OCI-LY3 (cell line): ENCODE data around the gene CSPG5.

ENCODE experiments used
- H2AFZ ChIP-seq: fragments of 200-600, 300-600 bp; shearing (Covaris generic); 2 replicates; pipeline ENCODE4 v1.6.0; 2014; ENCODE audit warnings: antibody characterized with exemption, low read depth, low read length
- H3K27ac ChIP-seq: fragments of 200-600, 300-600 bp; sonication (generic); 2 replicates; pipeline ENCODE4 v1.5.1; 2014; ENCODE audit warnings: mild to moderate bottlenecking, low read length, moderate library complexity, mixed read lengths
- H3K27me3 ChIP-seq: fragments of 200-600, 300-600 bp; sonication (generic); 2 replicates; pipeline ENCODE4 v1.6.1; 2014; ENCODE audit warnings: low read depth, low read length, mixed read lengths
- H3K36me3 ChIP-seq: fragments of 200-600, 300-600 bp; sonication (generic); replicated peaks from 2 replicates; pipeline ENCODE3; 2014; ENCODE audit warnings: low read depth, low read length, mixed read lengths
- H3K4me1 ChIP-seq: fragments of 300-600, 200-600 bp; sonication (generic); 2 replicates; pipeline ENCODE4 v1.6.1; 2014; ENCODE audit warnings: low read length, mixed read lengths
- H3K4me2 ChIP-seq: fragments of 200-600, 300-600 bp; sonication (generic); 2 replicates; pipeline ENCODE4 v1.6.1; 2014; ENCODE audit warnings: low read length, mixed read lengths
- H3K4me3 ChIP-seq: fragments of 300-600, 200-600 bp; sonication (generic); 2 replicates; pipeline ENCODE4 v1.5.1; 2014; ENCODE audit warnings: antibody characterized with exemption, mild to moderate bottlenecking, low read length, moderate library complexity
- H3K79me2 ChIP-seq: fragments of 300-600, 200-600 bp; shearing (Covaris generic); 2 replicates; pipeline ENCODE4 v1.6.1; 2014; ENCODE audit warnings: mild to moderate bottlenecking, low read length, mixed read lengths
- H3K9ac ChIP-seq: fragments of 300-600, 200-600 bp; shearing (Covaris generic); 2 replicates; pipeline ENCODE4 v1.6.0; 2014; ENCODE audit warnings: mild to moderate bottlenecking, low read length, moderate library complexity
- H3K9me3 ChIP-seq: fragments of 200-600, 300-600 bp; shearing (Covaris generic); 2 replicates; pipeline ENCODE4 v1.6.1; 2014; ENCODE audit warnings: low read length, mixed read lengths; ENCODE audit not compliant: insufficient read depth
- H4K20me1 ChIP-seq: fragments of 200-600, 300-600 bp; sonication (generic); 2 replicates; pipeline ENCODE4 v1.6.1; 2016; ENCODE audit warnings: low read length, mixed read lengths; ENCODE audit not compliant: insufficient read depth
- CTCF ChIP-seq: fragments of 200-600, 300-600 bp; sonication (generic); IDR thresholded peaks from 2 replicates; pipeline ENCODE4 v1.5.1; 2014; ENCODE audit warnings: antibody characterized with exemption, low read length, low read depth
- EZH2phosphoT487 ChIP-seq: fragments of 200-600 bp; shearing (Covaris generic); IDR thresholded peaks from 2 replicates; pipeline ENCODE4 v1.6.1; 2018; ENCODE audit warnings: antibody characterized with exemption, mixed run types, low read depth

Gene CSPG5

GRCh38 chr3:47581422-47581821 lies 2.8 kb upstream of the CSPG5 start:
- Histone ChIP-seq H3K4me3 (no peak overlapping the region), H3K4me2 (no peak overlapping the region), H3K9ac (no peak overlapping the region), H4K20me1 (no peaks in the 10 kb centered on the region; the same call in 1 of the 2 replicates), H3K9me3 (no peaks in the 10 kb centered on the region), H3K27ac (no peak overlapping the region), H2AFZ (no peak overlapping the region), H3K27me3 (no peaks in the 10 kb centered on the region), H3K79me2 (no peaks in the 10 kb centered on the region), H3K36me3 (peaks cover 21% of the 10 kb centered on the region), H3K4me1 (no peaks in the 10 kb centered on the region)
- no peak for TF ChIP-seq CTCF
- no peak for TF ChIP-seq EZH2phosphoT487

DNA sequence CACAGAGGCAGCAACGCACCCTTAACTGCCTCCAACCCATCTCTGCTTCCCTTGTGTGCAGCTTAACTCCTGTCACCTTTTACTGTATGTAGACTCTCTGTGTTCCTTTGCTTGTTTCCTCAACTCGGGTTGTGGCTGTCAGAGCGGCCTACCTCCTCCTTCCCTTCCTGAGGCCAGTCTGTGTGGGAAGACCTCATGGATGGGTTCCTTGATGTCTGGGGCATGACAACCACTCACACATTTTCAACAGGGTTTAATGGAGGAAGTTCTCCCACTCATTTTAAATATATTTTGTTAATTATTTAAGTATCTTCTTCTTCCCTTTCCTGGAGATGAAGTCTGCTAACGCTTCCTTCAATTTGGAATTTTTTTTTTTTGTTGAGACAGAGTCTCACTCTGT lies 1.8 kb upstream of the CSPG5 start:
- Histone ChIP-seq H3K9ac (no peak overlapping the region), H3K4me1 (no peaks in the 10 kb centered on the region), H3K9me3 (no peaks in the 10 kb centered on the region), H3K4me2 (no peak overlapping the region), H3K79me2 (no peaks in the 10 kb centered on the region), H2AFZ (no peak overlapping the region), H3K4me3 (no peak overlapping the region), H3K27me3 (no peaks in the 10 kb centered on the region), H4K20me1 (no peaks in the 10 kb centered on the region; the same call in 1 of the 2 replicates), H3K27ac (no peak overlapping the region), H3K36me3 (peaks cover 11% of the 10 kb centered on the region)
- TF ChIP-seq CTCF (no peak), EZH2phosphoT487 (no peak)

DNA sequence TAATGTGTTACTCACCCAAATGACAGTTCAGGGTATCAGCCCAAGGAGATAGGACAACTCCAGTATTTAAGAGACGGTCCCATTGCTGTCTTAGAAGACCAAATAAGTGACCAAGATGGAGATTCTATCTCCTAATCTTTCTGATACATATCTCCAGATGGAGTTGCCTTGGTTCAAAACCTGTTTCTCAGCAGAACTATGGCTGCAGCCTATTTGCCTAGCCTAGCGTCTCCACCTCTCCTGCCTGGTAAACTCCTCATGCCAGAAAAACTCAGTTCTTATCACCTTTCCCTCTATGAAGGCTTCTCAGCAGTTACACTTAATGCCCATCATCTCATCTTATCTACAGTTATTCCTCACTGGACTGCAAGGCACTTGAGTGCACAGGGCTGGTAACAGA lies 1.2 kb upstream of the CSPG5 start:
- H3K4me3 ChIP-seq: no peak overlapping the region
- TF ChIP-seq EZH2phosphoT487: no peak
- no peak for TF ChIP-seq CTCF
- no peaks in the 10 kb centered on the region; the same call in 1 of the 2 replicates for H4K20me1 ChIP-seq
- H3K79me2 ChIP-seq: no peaks in the 10 kb centered on the region
- no peaks in the 10 kb centered on the region for H3K9me3 ChIP-seq
- no peaks in the 10 kb centered on the region for H3K27me3 ChIP-seq
- no peak overlapping the region for H3K27ac ChIP-seq
- H3K4me1 ChIP-seq: no peaks in the 10 kb centered on the region
- no peak overlapping the region for H2AFZ ChIP-seq
- H3K36me3 ChIP-seq: peaks cover 6% of the 10 kb centered on the region
- H3K4me2 ChIP-seq: no peak overlapping the region
- H3K9ac ChIP-seq: no peak overlapping the region

GRCh38 chr3:47578119-47578632 lies 489 bp downstream of the CSPG5 start:
- peaks cover 2% of the 10 kb centered on the region for H3K36me3 ChIP-seq
- no peak overlapping the region for H3K27ac ChIP-seq
- H2AFZ ChIP-seq: no peak overlapping the region
- no peak overlapping the region for H3K4me3 ChIP-seq
- no peaks in the 10 kb centered on the region for H3K4me1 ChIP-seq
- H4K20me1 ChIP-seq: no peaks in the 10 kb centered on the region; the same call in 1 of the 2 replicates
- H3K27me3 ChIP-seq: no peaks in the 10 kb centered on the region
- no peaks in the 10 kb centered on the region for H3K79me2 ChIP-seq
- no peaks in the 10 kb centered on the region for H3K9me3 ChIP-seq
- no peak overlapping the region for H3K4me2 ChIP-seq
- H3K9ac ChIP-seq: no peak overlapping the region
- TF ChIP-seq CTCF (no peak), EZH2phosphoT487 (no peak)
